B cell (primary cell): Measurements from ENCODE around the gene ARHGEF38. TPM values are rescaled to one million over a fixed set of nuclear protein-coding genes. Genes with fewer than 3 reads are reported as not detected.

Experiments
- ATAC-seq: fragments of 200-7000 bp; cut with Tn5 transposase; one replicate; pipeline ENCODE4 v1.10.0; 2021; ENCODE audit warnings: low read depth, mild to moderate bottlenecking, moderate number of reproducible peaks, moderate library complexity
- CTCF ChIA-PET: fragments of 350-600 bp; sonication (Branson Sonifier 250); formaldehyde crosslinking; loops from one replicate; lab custom pipeline; 2021; ENCODE audit warnings: antibody characterized with exemption, inconsistent platforms; lab: Charles Lee
- POLR2A ChIA-PET: fragments of 350-600 bp; sonication (Branson Sonifier 250); formaldehyde crosslinking; loops from one replicate; lab custom pipeline; 2021; ENCODE audit warnings: antibody characterized with exemption; lab: Charles Lee
- DNase-seq: peaks from one replicate; pipeline ENCODE4 v3.0.0; 2013
- H2AFZ ChIP-seq: 2 replicates; pipeline ENCODE4 v1.6.1; 2012; ENCODE audit warnings: mild to moderate bottlenecking, low read depth, low read length; ENCODE audit not compliant: insufficient read depth, poor library complexity, severe bottlenecking
- H3K27ac ChIP-seq, 2 donors: 1 replicate in 1 of 2; 2 replicates in 1 of 2; pipeline ENCODE4 v1.5.1; 2012 to 2013; ENCODE audit warnings: low read length in 2 of 2, mild to moderate bottlenecking in 2 of 2, moderate library complexity in 1 of 2
- H3K27me3 ChIP-seq, 4 experiments: fragments of 200-600 bp in 1 of 4; sonication (generic) in 1 of 4; replicated peaks in 1 of 4; 1 replicate in 2 of 4; 2 replicates in 2 of 4; pipeline versions ENCODE4 v1.6.1 to v1.7.0; 2013 to 2016; ENCODE audit warnings: low read length in 3 of 4, mild to moderate bottlenecking in 2 of 4, mixed read lengths in 1 of 4, moderate library complexity in 1 of 4; ENCODE audit not compliant: insufficient read depth in 4 of 4, control insufficient read depth in 3 of 4; ENCODE audit errors: control extremely low read depth in 1 of 4
- H3K36me3 ChIP-seq, 2 experiments: replicated peaks in 1 of 2; 1 replicate in 1 of 2; 2 replicates in 1 of 2; pipeline versions ENCODE4 v1.6.1 to v1.7.1; 2013; ENCODE audit warnings: low read length in 1 of 2; ENCODE audit not compliant: insufficient read depth in 2 of 2, control insufficient read depth in 1 of 2; ENCODE audit errors: control extremely low read depth in 1 of 2, extremely low read depth in 1 of 2
- H3K4me1 ChIP-seq, 2 donors: fragments of 200-600 bp in 1 of 2; sonication (generic) in 1 of 2; 1 replicate in 1 of 2; 2 replicates in 1 of 2; pipeline versions ENCODE4 v1.5.1 to v1.6.1; 2013 to 2017; ENCODE audit warnings: low read length in 2 of 2; ENCODE audit not compliant: control insufficient read depth in 2 of 2, insufficient read depth in 2 of 2
- H3K4me2 ChIP-seq: replicated peaks from 2 replicates; pipeline ENCODE3; 2012; ENCODE audit warnings: mild to moderate bottlenecking, low read depth, low read length; ENCODE audit not compliant: poor library complexity, severe bottlenecking
- H3K4me3 ChIP-seq, 5 experiments: fragments of 200-600 bp in 1 of 5; sonication (generic) in 1 of 5; 1 replicate in 3 of 5; 2 replicates in 2 of 5; pipeline versions ENCODE4 v1.5.1 to v1.7.0; 2011 to 2016; ENCODE audit warnings: low read length in 4 of 5, mild to moderate bottlenecking in 4 of 5, low read depth in 2 of 5, control low read depth in 1 of 5, moderate library complexity in 1 of 5; ENCODE audit not compliant: insufficient read depth in 1 of 5; ENCODE audit errors: control extremely low read depth in 1 of 5, extremely low read depth in 1 of 5
- H3K79me2 ChIP-seq: fragments of 200-600 bp; sonication (generic); one replicate; pipeline ENCODE4 v1.6.0; 2016; ENCODE audit warnings: low read length; ENCODE audit not compliant: control insufficient read depth, insufficient read depth
- H3K9ac ChIP-seq: fragments of 200-600 bp; sonication (generic); 2 replicates; pipeline ENCODE4 v1.6.1; 2017; ENCODE audit warnings: mild to moderate bottlenecking, low read length, moderate library complexity
- H3K9me3 ChIP-seq, 3 donors: one replicate each; pipeline versions ENCODE4 v1.6.1 to v1.7.1; 2013; ENCODE audit warnings: low read length in 2 of 3; ENCODE audit not compliant: control insufficient read depth in 2 of 3, insufficient read depth in 1 of 3; ENCODE audit errors: control extremely low read depth in 1 of 3
- H4K20me1 ChIP-seq: 2 replicates; pipeline ENCODE4 v1.6.0; 2012; ENCODE audit warnings: mild to moderate bottlenecking, low read length; ENCODE audit not compliant: insufficient read depth, control insufficient read depth, poor library complexity, severe bottlenecking
- H3K27ac Mint-ChIP-seq: one replicate; pipeline ENCODE4 v1.8.0; 2021; ENCODE audit warnings: mixed read lengths
- H3K27me3 Mint-ChIP-seq: one replicate; pipeline ENCODE4 v1.8.0; 2021; ENCODE audit warnings: mixed read lengths
- H3K4me1 Mint-ChIP-seq: one replicate; pipeline ENCODE4 v1.8.0; 2021; ENCODE audit warnings: mixed read lengths
- H3K4me3 Mint-ChIP-seq: one replicate; pipeline ENCODE4 v1.8.0; 2021; ENCODE audit warnings: mixed read lengths
- H3K9me3 Mint-ChIP-seq: one replicate; pipeline ENCODE4 v1.8.0; 2022; ENCODE audit warnings: mixed read lengths; ENCODE audit not compliant: insufficient read depth
- CTCF ChIP-seq: fragments of 200-600 bp; IDR thresholded peaks from one replicate; pipeline ENCODE4 v1.8.0; 2022; ENCODE audit warnings: antibody characterized with exemption, mild to moderate bottlenecking
- EZH2 ChIP-seq: IDR thresholded peaks from 2 replicates; pipeline ENCODE4 v1.6.1; 2012; ENCODE audit warnings: borderline replicate concordance, low read depth, mild to moderate bottlenecking, moderate library complexity, low read length; ENCODE audit not compliant: insufficient read depth, poor library complexity, severe bottlenecking
- WGBS: methylation state at CpG from one replicate; pipeline ENCODE4 v1.1.5; 2013; ENCODE audit warnings: missing lambda C conversion rate; ENCODE audit not compliant: insufficient coverage; 5-methylcytosine and 5-hydroxymethylcytosine counted together
- intact Hi-C: fragments of 100-400 bp; cut with micrococcal nuclease; formaldehyde crosslinking; loops from one replicate; pipeline ENCODE4 v1.10.0; 2022
- polyA plus RNA-seq: library from polyadenylated mRNA; depleted of rRNA; stranded (reverse); fragments of >200 nt; gene quantifications from 2 replicates; pipeline ENCODE4 v1.2.3, GENCODE V29; 2012
- total RNA-seq, 2 donors: library from RNA; stranded (reverse); fragments of 120-200 nt in 1 of 2; gene quantifications; 1 replicate in 1 of 2; 2 replicates in 1 of 2; pipeline versions ENCODE4 v1.2.3 to v1.2.4, GENCODE V29; 2013 to 2022

The ARHGEF38 gene
- total and polyA plus RNA-seq, 2 donors (not counting 1 experiment from before 2014, with no cell fraction given) = not detected

GRCh38 chr4:105563352-105563751, 10.9 kb downstream of the ARHGEF38 start:
- no peaks in the 10 kb centered on the region for H4K20me1 ChIP-seq
- ATAC-seq = no peak
- peaks cover 8% of the 10 kb centered on the region for H3K27me3 Mint-ChIP-seq
- no peak overlapping the region for H3K27ac ChIP-seq
- no peaks in the 10 kb centered on the region for H3K27me3 ChIP-seq
- TF ChIP-seq CTCF = no peak
- no peak for TF ChIP-seq EZH2
- H3K36me3 ChIP-seq = no peaks in the 10 kb centered on the region
- H3K79me2 ChIP-seq = no peaks in the 10 kb centered on the region
- no peak overlapping the region for H3K9ac ChIP-seq
- H3K9me3 ChIP-seq = no peaks in the 10 kb centered on the region
- POLR2A ChIA-PET = no interaction called here
- CTCF ChIA-PET = no interaction called here
- no peaks in the 10 kb centered on the region for H3K4me1 Mint-ChIP-seq
- no peak overlapping the region for H3K4me3 Mint-ChIP-seq
- no CpG with 5 or more reads among the region's 1 CpG for WGBS
- DNase-seq = no peak
- intact Hi-C loops = no loop called here
- no peak overlapping the region for H3K4me2 ChIP-seq
- no peaks in the 10 kb centered on the region for H3K9me3 Mint-ChIP-seq
- no peak overlapping the region for H3K27ac Mint-ChIP-seq
- no peaks in the 10 kb centered on the region for H3K4me1 ChIP-seq
- no peak overlapping the region for H3K4me3 ChIP-seq
- H2AFZ ChIP-seq = no peak overlapping the region

- no CpG with 5 or more reads among the region's 1 CpG for WGBS
- Histone ChIP-seq H3K9me3 (no peaks in the 10 kb centered on the region), H3K4me2 (no peak overlapping the region), H3K36me3 (no peaks in the 10 kb centered on the region), H3K79me2 (no peaks in the 10 kb centered on the region), H2AFZ (no peak overlapping the region), H3K4me1 (no peaks in the 10 kb centered on the region), H3K27ac (no peak overlapping the region), H3K9ac (no peak overlapping the region), H3K4me3 (no peak overlapping the region), H4K20me1 (no peaks in the 10 kb centered on the region), H3K27me3 (no peaks in the 10 kb centered on the region)
- Mint-ChIP-seq H3K9me3 (no peaks in the 10 kb centered on the region), H3K4me3 (no peak overlapping the region), H3K27me3 (no peaks in the 10 kb centered on the region), H3K27ac (no peak overlapping the region), H3K4me1 (no peaks in the 10 kb centered on the region)
- ChIA-PET POLR2A (no interaction called here), CTCF (no interaction called here)
- intact Hi-C loops = no loop called here
- TF ChIP-seq CTCF (no peak), EZH2 (no peak)
- ATAC-seq (no peak), DNase-seq (no peak)
These were observed 16.2 kb downstream of the ARHGEF38 start for GRCh38 chr4:105568584-105568983.
